HG02642 (cell line): Measurements from ENCODE around the gene ARPC1B.
"Not testable (repeated sequence)": the region's sequence is repeated elsewhere in the genome, so short reads cannot be mapped to it uniquely, and the experiment has no call there.

Experiments
- ATAC-seq: cut with Tn5 transposase; IDR thresholded peaks from one replicate; pipeline ENCODE4 v1.9.1; 2021; ENCODE audit warnings: mild to moderate bottlenecking; ENCODE audit not compliant: unreplicated experiment, poor library complexity

Gene ARPC1B

GRCh38 chr7:99366646-99367045 is 7.9 kb upstream of the ARPC1B start:
- ATAC-seq, result no peak

- ATAC-seq, result no peak
Observed at GRCh38 chr7:99368750-99369389, 5.7 kb upstream of the ARPC1B start.

- no peak for ATAC-seq
Observed at GRCh38 chr7:99369767-99370391, 4.7 kb upstream of the ARPC1B start.

GRCh38 chr7:99371376-99371920 is 3.1 kb upstream of the ARPC1B start:
- no peak for ATAC-seq

GRCh38 chr7:99372275-99373090 is 2.0 kb upstream of the ARPC1B start:
- no peak for ATAC-seq

- no peak for ATAC-seq
Observed at GRCh38 chr7:99373091-99374066, 1.2 kb upstream of the ARPC1B start.

GRCh38 chr7:99375070-99375807 is 709 bp downstream of the ARPC1B start:
- peak; percentile 53 for ATAC-seq

- ATAC-seq, result no peak
Observed at GRCh38 chr7:99379043-99379577, 4.6 kb downstream of the ARPC1B start.

- ATAC-seq, result not testable (repeated sequence)
Observed at GRCh38 chr7:99379693-99380031, 5.1 kb downstream of the ARPC1B start.

- ATAC-seq, result peak; percentile 37
Observed at GRCh38 chr7:99380032-99380822, 5.7 kb downstream of the ARPC1B start.

- peak; percentile 76 for ATAC-seq
Observed at GRCh38 chr7:99380823-99381663, 6.5 kb downstream of the ARPC1B start.

- ATAC-seq, result no peak
Observed at GRCh38 chr7:99381664-99382075, 7.1 kb downstream of the ARPC1B start.

- no peak for ATAC-seq
Observed at GRCh38 chr7:99383203-99383602, 8.7 kb downstream of the ARPC1B start.

GRCh38 chr7:99383791-99384370 is 9.4 kb downstream of the ARPC1B start:
- ATAC-seq, result no peak

- no peak for ATAC-seq
Observed at GRCh38 chr7:99384523-99384922, 10.0 kb downstream of the ARPC1B start.

GRCh38 chr7:99385564-99385963 is 11.0 kb downstream of the ARPC1B start:
- ATAC-seq, result no peak

GRCh38 chr7:99386584-99387238 is 12.2 kb downstream of the ARPC1B start:
- no peak for ATAC-seq
